B cell (primary cell): ENCODE results near the gene MSL3B.

Experiments
- EZH2 ChIP-seq: IDR thresholded peaks from 2 replicates; pipeline ENCODE4 v1.6.1; 2012; ENCODE audit warnings: borderline replicate concordance, low read depth, mild to moderate bottlenecking, moderate library complexity, low read length; ENCODE audit not compliant: insufficient read depth, poor library complexity, severe bottlenecking
- TF ChIP-seq, protein P1 (sequence below): fragments of 200-600 bp; IDR thresholded peaks from one replicate; pipeline ENCODE4 v1.8.0; 2022; ENCODE audit warnings: antibody characterized with exemption, mild to moderate bottlenecking

- no peak for TF ChIP-seq EZH2
- TF ChIP-seq, protein P1, sequence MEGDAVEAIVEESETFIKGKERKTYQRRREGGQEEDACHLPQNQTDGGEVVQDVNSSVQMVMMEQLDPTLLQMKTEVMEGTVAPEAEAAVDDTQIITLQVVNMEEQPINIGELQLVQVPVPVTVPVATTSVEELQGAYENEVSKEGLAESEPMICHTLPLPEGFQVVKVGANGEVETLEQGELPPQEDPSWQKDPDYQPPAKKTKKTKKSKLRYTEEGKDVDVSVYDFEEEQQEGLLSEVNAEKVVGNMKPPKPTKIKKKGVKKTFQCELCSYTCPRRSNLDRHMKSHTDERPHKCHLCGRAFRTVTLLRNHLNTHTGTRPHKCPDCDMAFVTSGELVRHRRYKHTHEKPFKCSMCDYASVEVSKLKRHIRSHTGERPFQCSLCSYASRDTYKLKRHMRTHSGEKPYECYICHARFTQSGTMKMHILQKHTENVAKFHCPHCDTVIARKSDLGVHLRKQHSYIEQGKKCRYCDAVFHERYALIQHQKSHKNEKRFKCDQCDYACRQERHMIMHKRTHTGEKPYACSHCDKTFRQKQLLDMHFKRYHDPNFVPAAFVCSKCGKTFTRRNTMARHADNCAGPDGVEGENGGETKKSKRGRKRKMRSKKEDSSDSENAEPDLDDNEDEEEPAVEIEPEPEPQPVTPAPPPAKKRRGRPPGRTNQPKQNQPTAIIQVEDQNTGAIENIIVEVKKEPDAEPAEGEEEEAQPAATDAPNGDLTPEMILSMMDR = no peak
Observed at GRCh38 chr2:233821196-233821595, 47.0 kb downstream of the MSL3B start.
